NB4 (cell line): ENCODE measurements around the gene SH3GLB2.

ENCODE experiments used
- POLR2A ChIP-seq: IDR thresholded peaks from 2 replicates; pipeline ENCODE4 v1.6.1; 2011; ENCODE audit warnings: mild to moderate bottlenecking; ENCODE audit not compliant: insufficient read length; ENCODE audit errors: extremely low read depth
- TF ChIP-seq, protein P1 (sequence below): IDR thresholded peaks from one replicate; pipeline ENCODE4 v1.5.1; 2012; ENCODE audit warnings: low read depth, low read length

DNA sequence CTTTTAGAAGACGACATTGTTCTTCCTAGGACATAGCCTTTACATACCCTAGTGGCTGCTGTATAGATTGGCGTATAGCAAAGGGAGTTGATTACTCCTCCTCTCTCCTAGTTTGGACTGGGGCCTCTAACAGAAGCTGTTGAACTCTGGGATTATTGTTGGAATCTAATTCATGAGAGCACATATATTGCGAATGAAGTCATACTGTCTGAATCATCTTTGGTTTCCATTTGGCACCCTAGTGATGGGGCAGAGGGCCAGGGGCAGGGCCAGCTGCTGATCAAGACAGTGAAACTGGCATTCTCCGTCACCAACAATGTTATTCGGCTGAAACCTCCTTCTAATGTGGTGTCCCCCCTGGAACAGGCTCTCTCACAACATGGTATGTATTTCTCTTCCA lies 40.3 kb downstream of the SH3GLB2 start:
- TF ChIP-seq, protein P1, sequence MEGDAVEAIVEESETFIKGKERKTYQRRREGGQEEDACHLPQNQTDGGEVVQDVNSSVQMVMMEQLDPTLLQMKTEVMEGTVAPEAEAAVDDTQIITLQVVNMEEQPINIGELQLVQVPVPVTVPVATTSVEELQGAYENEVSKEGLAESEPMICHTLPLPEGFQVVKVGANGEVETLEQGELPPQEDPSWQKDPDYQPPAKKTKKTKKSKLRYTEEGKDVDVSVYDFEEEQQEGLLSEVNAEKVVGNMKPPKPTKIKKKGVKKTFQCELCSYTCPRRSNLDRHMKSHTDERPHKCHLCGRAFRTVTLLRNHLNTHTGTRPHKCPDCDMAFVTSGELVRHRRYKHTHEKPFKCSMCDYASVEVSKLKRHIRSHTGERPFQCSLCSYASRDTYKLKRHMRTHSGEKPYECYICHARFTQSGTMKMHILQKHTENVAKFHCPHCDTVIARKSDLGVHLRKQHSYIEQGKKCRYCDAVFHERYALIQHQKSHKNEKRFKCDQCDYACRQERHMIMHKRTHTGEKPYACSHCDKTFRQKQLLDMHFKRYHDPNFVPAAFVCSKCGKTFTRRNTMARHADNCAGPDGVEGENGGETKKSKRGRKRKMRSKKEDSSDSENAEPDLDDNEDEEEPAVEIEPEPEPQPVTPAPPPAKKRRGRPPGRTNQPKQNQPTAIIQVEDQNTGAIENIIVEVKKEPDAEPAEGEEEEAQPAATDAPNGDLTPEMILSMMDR, result no peak
- TF ChIP-seq POLR2A, result no peak
